HFF-Myc (cell line): ENCODE measurements around the gene DNAI7.

ENCODE experiments used
- DNase-seq: peaks from one replicate; pipeline ENCODE4 v3.0.0-alpha.2; 2011; ENCODE audit warnings: low read depth; ENCODE audit errors: extremely low read depth
- H3K4me3 ChIP-seq: replicated peaks from 2 replicates; pipeline ENCODE4 v1.5.1; 2011; ENCODE audit warnings: low read depth, mild to moderate bottlenecking, control low read depth, low read length
- TF ChIP-seq, protein P1 (sequence below): IDR thresholded peaks from 2 replicates; pipeline ENCODE4 v1.5.1; 2012; ENCODE audit warnings: mild to moderate bottlenecking, low read depth, low read length, control low read depth; ENCODE audit errors: missing control alignments

Gene DNAI7

DNA sequence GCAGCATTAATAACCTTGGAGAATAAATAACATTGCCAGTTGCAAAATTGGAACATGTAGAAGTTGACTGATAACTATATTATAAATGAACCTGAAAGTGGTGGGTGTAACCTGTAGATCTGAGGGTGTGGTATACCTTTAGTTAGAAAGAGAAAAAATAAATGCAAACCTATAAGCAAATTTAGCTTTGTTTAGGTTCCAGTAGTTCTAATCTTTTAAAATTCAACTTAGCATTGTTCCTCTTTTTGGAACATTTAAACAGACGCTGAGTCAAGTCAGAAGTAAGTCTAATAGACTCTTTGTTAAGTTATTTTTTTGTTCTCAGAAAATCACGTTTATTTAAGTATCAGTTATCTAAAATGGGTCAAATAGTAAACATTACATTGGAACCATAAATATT lies 120.0 kb downstream of the DNAI7 start:
- no peak for DNase-seq
- no peak overlapping the region for H3K4me3 ChIP-seq
- TF ChIP-seq, protein P1, sequence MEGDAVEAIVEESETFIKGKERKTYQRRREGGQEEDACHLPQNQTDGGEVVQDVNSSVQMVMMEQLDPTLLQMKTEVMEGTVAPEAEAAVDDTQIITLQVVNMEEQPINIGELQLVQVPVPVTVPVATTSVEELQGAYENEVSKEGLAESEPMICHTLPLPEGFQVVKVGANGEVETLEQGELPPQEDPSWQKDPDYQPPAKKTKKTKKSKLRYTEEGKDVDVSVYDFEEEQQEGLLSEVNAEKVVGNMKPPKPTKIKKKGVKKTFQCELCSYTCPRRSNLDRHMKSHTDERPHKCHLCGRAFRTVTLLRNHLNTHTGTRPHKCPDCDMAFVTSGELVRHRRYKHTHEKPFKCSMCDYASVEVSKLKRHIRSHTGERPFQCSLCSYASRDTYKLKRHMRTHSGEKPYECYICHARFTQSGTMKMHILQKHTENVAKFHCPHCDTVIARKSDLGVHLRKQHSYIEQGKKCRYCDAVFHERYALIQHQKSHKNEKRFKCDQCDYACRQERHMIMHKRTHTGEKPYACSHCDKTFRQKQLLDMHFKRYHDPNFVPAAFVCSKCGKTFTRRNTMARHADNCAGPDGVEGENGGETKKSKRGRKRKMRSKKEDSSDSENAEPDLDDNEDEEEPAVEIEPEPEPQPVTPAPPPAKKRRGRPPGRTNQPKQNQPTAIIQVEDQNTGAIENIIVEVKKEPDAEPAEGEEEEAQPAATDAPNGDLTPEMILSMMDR: no peak

DNA sequence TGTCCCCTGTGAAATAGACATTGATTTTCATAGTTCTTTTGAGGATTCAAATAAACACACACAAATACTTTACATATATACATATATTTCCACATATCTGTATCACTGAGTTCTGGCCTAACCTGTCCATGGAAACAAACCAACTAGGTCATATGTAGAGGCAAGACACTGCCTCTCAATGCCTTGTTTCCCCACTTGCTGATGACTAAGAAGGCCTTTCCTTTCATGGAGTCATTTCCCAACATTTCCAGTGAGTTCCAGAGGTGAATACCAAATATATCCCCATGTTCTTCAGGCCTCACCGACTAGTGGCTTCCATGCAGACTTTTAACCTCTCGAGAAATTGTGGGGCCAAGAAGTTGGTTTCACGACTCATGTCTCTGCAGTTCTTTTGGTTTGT lies 120.8 kb downstream of the DNAI7 start:
- H3K4me3 ChIP-seq: no peak overlapping the region
- no peak for DNase-seq
- TF ChIP-seq, protein P1: no peak

DNA sequence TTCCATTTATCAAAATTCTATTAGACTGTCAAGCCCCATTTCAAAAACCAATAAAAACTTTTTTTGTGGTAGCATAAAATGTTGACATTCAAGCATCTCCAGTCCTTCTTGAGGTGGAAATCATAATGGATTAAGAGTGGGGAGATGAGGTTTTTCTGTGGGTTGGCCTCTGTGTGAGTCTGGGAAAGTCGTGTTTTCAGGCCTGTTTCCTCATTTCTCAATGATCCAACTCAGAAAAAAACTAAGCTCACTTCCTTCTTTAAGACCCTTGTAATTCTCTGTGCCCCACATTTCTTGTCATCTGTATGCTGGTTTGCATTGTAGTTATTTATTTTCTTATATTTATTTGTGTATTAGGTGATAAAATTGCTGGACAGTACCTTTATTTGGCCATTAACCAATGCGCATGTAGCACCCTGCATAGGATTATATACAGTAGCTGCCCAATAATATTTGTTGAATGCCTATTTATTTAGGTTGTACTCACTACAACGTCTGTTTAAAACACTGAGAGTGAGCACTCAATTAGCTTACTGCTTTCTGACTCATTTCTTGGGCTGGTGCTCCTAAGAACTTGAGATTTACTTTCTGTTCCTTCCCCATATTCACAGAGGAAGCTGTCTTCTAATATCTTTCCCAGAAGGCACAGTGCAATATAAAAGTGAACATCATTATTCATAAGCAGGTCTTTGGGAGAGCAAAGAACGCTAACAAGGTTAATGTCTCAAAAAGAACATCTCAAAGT lies 121.9 kb downstream of the DNAI7 start:
- TF ChIP-seq, protein P1: no peak
- no peak overlapping the region for H3K4me3 ChIP-seq
- DNase-seq: no peak

DNA sequence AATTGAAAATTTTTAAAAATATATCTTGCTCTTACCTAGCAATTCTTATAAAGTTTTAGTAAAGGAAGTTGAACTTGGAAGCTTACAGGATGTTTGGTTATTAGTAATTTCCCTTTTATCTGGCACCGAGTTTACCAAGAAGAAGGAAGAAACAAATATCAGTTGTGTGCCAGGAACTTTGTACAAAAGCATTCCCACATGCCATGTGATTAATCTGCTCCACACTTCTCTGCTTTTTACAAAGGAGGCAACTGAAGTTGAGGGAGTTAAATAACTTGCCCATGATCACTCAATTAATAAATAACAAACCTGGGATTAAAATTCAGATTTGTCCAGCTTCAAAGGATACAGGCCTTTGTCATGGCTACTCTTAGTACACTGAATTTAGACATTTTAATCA lies 123.6 kb downstream of the DNAI7 start:
- no peak for DNase-seq
- H3K4me3 ChIP-seq: no peak overlapping the region
- TF ChIP-seq, protein P1: no peak

DNA sequence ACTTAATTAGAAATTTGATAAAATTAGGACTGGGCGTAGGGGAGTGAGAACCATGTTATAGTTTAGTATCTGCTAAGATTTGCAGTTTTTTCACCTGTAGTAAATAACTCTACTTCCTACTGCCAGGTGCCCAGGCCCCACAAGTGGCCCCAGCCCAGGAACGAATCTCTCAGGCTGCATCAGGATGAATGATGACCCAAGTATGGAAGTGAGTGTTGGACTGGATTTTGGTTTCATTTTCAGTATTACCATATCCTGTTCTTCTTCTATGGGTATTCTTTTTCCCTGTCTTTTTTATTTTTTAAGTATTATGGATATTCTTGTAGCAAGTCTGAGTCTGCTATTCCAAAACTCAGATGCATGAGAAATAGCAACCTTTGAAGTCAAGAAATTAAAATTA lies 125.7 kb downstream of the DNAI7 start:
- H3K4me3 ChIP-seq: no peak overlapping the region
- TF ChIP-seq, protein P1: no peak
- no peak for DNase-seq

DNA sequence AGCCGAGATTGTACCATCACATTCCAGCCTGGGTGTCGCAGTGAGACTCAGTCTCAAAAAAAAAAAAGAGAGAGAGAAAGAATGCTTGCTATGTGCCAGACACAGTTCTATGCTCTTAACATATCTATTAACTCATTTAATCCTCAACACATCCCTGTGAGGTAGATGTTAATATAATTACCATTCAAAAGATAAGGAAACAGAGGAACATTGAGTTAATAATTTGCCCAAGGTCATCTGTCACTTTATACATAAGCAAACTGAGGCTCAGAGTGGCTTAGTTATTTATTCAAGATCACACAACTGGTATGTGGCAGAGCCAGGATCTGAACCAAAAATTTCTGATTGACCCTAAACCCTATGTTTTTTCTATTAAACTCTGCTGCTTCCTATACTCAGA lies 129.9 kb downstream of the DNAI7 start:
- TF ChIP-seq, protein P1: no peak
- no peak for DNase-seq

More for the DNA sequence above, 129.9 kb downstream of the DNAI7 start:
- H3K4me3 ChIP-seq: no peak overlapping the region
